Measurements from ENCODE around the gene CYP2B6.
"Not testable (repeated sequence)": the region's sequence is repeated elsewhere in the genome, so short reads cannot be mapped to it uniquely, and the experiment has no call there.

CYP2B6 gene

DNA sequence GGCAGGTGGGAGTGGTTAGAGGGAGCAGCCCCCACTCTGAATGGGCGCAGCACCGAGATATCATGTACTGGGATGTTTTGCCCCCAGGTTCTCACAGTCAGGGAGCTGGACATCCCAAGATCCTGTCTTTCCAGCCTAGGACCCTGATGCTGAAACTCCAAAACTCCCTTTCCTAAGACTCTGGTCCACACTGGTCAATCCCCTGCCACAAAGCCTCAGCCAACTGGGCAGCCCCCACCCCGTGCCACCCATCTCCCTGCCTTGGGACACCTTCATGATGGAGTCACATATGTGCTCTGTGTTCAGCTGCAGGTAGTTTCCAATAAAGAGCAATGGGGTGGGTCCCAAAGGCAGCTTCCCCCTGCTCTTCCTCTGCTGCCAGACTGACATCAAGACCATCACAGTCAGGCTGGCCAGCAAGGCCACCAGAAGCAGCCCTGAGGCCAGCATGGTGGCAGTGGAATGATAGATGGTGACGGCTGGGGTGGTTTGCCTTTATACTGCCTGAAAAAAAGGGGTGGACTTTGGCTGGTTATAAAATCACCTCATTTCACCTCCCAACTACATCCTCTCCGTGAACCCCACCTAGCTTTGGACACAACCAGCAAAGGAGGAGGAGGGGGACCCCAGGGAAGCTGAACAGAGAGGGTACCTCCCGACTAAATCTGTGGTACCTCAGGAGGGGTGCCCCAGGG lies 36.3 kb downstream of the CYP2B6 start:
- no peak for DNase-seq (ENCODE audit: extremely low read depth, low read depth)
- TF ChIP-seq, protein P1, sequence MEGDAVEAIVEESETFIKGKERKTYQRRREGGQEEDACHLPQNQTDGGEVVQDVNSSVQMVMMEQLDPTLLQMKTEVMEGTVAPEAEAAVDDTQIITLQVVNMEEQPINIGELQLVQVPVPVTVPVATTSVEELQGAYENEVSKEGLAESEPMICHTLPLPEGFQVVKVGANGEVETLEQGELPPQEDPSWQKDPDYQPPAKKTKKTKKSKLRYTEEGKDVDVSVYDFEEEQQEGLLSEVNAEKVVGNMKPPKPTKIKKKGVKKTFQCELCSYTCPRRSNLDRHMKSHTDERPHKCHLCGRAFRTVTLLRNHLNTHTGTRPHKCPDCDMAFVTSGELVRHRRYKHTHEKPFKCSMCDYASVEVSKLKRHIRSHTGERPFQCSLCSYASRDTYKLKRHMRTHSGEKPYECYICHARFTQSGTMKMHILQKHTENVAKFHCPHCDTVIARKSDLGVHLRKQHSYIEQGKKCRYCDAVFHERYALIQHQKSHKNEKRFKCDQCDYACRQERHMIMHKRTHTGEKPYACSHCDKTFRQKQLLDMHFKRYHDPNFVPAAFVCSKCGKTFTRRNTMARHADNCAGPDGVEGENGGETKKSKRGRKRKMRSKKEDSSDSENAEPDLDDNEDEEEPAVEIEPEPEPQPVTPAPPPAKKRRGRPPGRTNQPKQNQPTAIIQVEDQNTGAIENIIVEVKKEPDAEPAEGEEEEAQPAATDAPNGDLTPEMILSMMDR (IDR thresholded peaks at IDR 0.05; ENCODE audit: low read depth, low read length, missing control alignments) = no peak
- no peak overlapping the region for H3K4me3 ChIP-seq (replicated peaks; ENCODE audit: low read depth, low read length)

DNA sequence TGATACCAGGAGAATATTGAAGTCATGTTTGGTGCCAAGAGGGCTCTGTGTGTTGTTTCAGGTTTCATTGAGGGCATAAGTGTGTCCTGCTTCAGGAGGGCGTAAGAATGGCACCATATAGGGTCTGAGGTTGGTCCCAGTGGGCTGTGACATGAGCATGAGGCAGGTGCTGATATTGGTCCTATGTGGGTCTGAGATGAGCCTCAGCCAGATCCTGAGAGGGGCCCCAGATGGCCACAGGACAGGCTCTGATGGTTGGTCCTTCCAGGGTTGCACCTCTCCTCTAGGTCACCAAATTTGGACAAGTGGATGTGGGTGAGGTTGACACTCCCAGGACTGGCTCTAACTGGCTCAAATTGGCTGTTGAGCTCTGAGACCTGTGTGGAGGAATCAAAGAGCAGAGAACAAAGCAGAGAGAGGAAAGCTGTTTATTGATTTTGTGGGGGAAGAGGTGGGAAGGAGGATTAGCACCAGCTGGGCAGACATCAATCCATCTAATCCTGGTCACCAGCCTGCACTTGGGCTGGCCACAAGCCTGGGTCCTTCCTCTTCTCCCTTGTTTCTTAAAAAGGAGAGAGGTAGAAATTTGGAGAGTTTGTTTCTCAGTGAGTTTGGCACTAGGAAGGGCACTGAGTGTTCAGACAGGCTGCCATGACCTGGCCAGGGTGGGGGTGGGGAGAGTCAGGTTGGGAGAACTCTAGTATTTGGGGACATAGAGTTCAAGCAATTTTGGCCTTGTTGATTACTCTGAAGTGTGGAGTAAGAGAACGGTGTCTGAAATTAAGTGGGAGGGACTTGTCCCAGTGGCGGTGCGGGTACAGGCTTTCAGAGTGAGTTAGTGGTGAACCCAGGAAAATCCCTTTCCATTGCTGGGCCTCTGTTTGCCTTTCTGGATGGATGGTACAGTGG lies 38.7 kb downstream of the CYP2B6 start:
- TF ChIP-seq, protein P1 (IDR thresholded peaks at IDR 0.05; ENCODE audit: low read depth, low read length, missing control alignments) = no peak
- no peak overlapping the region for H3K4me3 ChIP-seq (replicated peaks; ENCODE audit: low read depth, low read length)
- DNase-seq (ENCODE audit: extremely low read depth, low read depth) = no peak

DNA sequence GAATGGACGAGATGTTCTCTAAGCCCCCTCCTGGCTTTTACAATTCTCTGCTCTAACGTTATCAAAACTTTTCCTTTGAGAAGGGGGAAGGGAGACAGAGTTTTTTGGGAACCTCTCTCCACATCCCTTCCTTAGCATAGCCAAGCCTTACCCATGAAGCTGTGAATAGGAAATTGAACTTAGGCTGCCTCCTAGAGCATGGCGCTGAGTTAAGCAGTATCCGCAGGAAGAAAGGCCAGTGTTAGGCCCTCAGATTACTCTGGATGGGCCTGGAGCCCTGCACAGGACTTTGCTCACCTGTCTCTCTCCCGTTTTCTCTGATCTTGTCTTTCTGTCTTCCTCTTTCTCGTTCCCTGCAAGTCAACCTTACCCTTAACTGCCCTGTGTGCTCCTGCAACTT lies 39.6 kb downstream of the CYP2B6 start:
- no peak for DNase-seq (ENCODE audit: extremely low read depth, low read depth)
- TF ChIP-seq, protein P1 (IDR thresholded peaks at IDR 0.05; ENCODE audit: low read depth, low read length, missing control alignments) = no peak

DNA sequence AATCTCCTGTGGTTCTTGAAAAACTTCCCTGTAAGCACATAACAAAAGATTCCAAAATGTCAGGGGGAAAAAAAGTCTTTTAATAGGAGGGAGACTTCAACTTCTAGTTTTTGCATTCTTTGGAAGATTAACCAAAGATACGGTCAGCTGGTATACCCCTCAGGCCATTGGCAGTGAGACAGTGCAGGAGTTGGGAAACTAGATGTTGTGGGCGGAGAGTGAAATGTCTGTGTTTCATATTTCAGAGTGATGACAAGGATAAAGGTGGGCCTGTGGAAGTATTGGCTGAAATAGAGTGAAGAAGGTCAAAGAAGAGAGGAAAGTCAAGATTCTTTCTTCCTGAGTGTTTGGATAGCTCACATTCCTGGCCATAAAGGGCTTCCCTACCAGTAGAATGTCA lies 40.8 kb downstream of the CYP2B6 start:
- no peak for DNase-seq (ENCODE audit: extremely low read depth, low read depth)
- TF ChIP-seq, protein P1 (IDR thresholded peaks at IDR 0.05; ENCODE audit: low read depth, low read length, missing control alignments) = no peak
- H3K4me3 ChIP-seq (replicated peaks; ENCODE audit: low read depth, low read length) = no peak overlapping the region

More for the DNA sequence above, 39.6 kb downstream of the CYP2B6 start:
- no peak overlapping the region for H3K4me3 ChIP-seq (replicated peaks; ENCODE audit: low read depth, low read length)

DNA sequence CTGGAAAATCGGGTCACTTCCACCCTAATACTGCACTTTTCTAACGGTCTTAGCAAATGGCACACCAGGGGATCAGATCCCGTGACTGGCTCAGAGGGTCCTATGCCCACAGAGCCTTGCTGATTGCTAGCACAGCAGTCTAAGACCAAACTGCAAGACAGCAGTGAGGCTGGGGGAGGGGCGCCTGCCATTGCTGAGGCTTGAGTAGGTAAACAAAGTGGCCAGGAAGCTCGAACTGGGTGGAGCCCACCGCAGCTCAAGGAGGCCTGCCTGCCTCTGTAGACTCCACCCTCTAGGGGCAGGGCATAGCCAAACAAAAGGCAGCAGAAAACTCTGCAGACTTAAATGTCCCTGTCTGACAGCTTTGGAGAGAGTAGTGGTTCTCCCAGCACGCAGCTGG lies 42.2 kb downstream of the CYP2B6 start:
- not testable (repeated sequence) for DNase-seq (ENCODE audit: extremely low read depth, low read depth)

DNA sequence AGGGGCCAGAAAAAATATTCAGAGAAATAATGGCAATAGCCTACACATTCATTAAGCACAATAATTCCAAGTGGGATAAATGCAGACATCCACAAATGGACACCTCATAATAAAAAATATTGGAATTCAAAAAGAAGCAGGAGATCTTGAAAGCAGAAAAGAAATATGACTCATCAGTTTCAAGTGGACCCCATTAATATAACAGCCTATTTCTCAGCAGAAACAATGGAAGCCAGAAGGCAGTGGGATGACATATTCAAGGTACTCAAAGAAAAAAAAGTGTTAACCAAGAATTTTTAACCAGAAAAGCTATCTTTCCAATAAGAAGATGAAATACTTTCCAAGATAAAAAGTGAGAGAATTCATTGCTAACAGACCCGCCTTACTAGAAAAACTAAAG lies 48.7 kb downstream of the CYP2B6 start:
- H3K4me3 ChIP-seq (replicated peaks; ENCODE audit: low read depth, low read length) = no peak overlapping the region
- TF ChIP-seq, protein P1 (IDR thresholded peaks at IDR 0.05; ENCODE audit: low read depth, low read length, missing control alignments) = no peak
- DNase-seq (ENCODE audit: extremely low read depth, low read depth) = no peak

More for the DNA sequence above, 42.2 kb downstream of the CYP2B6 start:
- not testable (repeated sequence) for H3K4me3 ChIP-seq (replicated peaks; ENCODE audit: low read depth, low read length)

DNA sequence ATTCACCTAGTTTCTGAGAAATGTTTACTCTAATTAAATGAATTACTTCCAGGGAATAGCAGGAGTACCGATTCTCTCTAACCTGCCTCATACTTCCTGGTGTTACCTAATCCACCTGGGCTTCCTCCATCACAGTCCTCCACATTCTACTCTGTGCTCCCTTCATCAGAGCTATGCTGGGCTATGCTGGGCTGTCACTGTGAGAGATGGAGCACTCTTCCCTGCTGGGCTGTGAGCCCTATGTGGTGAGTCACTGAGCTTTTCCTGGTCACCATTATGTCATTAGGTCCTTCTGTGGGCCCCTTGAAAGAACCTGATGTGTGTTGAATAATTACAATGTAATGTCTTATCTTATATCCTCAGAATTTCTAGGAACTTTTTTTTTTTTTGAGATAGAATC lies 54.0 kb downstream of the CYP2B6 start:
- not testable (repeated sequence) for H3K4me3 ChIP-seq (replicated peaks; ENCODE audit: low read depth, low read length); DNase-seq (ENCODE audit: extremely low read depth, low read depth)
